T1000 (cell line): ENCODE results near the gene SURF4.
A peak's percentile ranks its signal among the peaks of the same experiment; 100 is the strongest.
"Not testable (repeated sequence)": the region's sequence is repeated elsewhere in the genome, so short reads cannot be mapped to it uniquely, and the experiment has no call there.

Experiments
- DNase-seq: peaks from one replicate; lab custom pipeline; 2025; ENCODE audit warnings: mixed read lengths; lab: John Stamatoyannopoulos, UW

Gene SURF4

GRCh38 chr9:133352635-133353340 is 23.1 kb downstream of the SURF4 start:
- DNase-seq, result no peak

GRCh38 chr9:133351908-133352634 is 23.8 kb downstream of the SURF4 start:
- peak; percentile 7 for DNase-seq

GRCh38 chr9:133351526-133351907 is 24.3 kb downstream of the SURF4 start:
- no peak for DNase-seq

- no peak for DNase-seq
Measured at GRCh38 chr9:133349965-133350616, 25.8 kb downstream of the SURF4 start.

- no peak for DNase-seq
Measured at GRCh38 chr9:133348718-133349573, 26.9 kb downstream of the SURF4 start.

GRCh38 chr9:133347985-133348717 is 27.7 kb downstream of the SURF4 start, which contains the start of the genes MED22 and RPL7A:
MED22 (minus strand) TSS chr9:133348131; CDS start chr9:133346662, 1,469 bp downstream.
RPL7A (plus strand) TSS chr9:133348218; CDS start chr9:133348244, 26 bp downstream.
- DNase-seq, result peak; percentile 84

- no peak for DNase-seq
Measured at GRCh38 chr9:133347515-133347984, 28.3 kb downstream of the SURF4 start.

GRCh38 chr9:133346021-133346785 is 29.7 kb downstream of the SURF4 start:
- no peak for DNase-seq

GRCh38 chr9:133345596-133345995 is 30.3 kb downstream of the SURF4 start:
- no peak for DNase-seq

GRCh38 chr9:133344979-133345378 is 30.9 kb downstream of the SURF4 start:
- DNase-seq, result no peak

- DNase-seq, result no peak
Measured at GRCh38 chr9:133344071-133344470, 31.8 kb downstream of the SURF4 start.

GRCh38 chr9:133342570-133342969 is 33.3 kb downstream of the SURF4 start:
- no peak for DNase-seq

GRCh38 chr9:133342069-133342406 is 33.8 kb downstream of the SURF4 start:
- no peak for DNase-seq

GRCh38 chr9:133341369-133342068 is 34.3 kb downstream of the SURF4 start:
- DNase-seq, result no peak

- no peak for DNase-seq
Measured at GRCh38 chr9:133340916-133341315, 34.9 kb downstream of the SURF4 start.

GRCh38 chr9:133340256-133340655 is 35.6 kb downstream of the SURF4 start:
- DNase-seq, result no peak

- DNase-seq, result no peak
Measured at GRCh38 chr9:133339641-133340040, 36.2 kb downstream of the SURF4 start.

- DNase-seq, result peak; percentile 76
Measured at GRCh38 chr9:133335924-133336811, 39.7 kb downstream of the SURF4 start, which contains the start of gene SURF6. SURF6 (minus strand) TSS chr9:133336188; CDS start chr9:133336132, 56 bp downstream.

GRCh38 chr9:133334888-133335287 is 41.0 kb downstream of the SURF4 start:
- not testable (repeated sequence) for DNase-seq
